SW 1271 (cell line): Measurements from ENCODE around the gene AGAP2.
"Not testable (repeated sequence)": the region's sequence is repeated elsewhere in the genome, so short reads cannot be mapped to it uniquely, and the experiment has no call there.

Experiments
- DNase-seq, 2 experiments: peaks; one replicate each; lab custom pipeline; 2025; lab: John Stamatoyannopoulos, UW

The AGAP2 gene

DNA sequence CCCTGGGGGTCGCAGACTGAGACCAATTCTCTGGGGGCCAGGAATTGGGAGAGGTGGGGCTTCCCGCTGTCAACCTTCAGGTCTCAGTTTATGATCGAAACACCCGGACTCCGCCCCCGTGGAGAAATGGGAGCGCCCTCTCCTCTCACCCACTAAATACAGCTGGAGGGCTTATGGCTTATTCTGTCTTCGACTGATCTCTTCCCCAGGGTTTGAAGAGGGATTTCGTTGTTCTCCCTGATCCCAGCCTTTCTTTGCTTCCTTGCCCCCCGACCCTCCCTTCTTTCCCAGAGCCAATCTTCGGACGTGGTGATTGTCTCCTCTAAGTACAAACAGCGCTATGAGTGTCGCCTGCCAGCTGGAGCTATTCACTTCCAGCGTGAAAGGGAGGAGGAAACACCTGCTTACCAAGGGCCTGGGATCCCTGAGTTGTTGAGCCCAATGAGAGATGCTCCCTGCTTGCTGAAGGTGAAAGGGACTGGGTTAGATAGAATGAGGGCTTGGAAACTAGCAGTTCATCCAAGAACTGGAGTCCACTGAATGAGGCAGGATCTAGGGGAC lies 44.0 kb downstream of the AGAP2 start:
- no peak for DNase-seq

DNA sequence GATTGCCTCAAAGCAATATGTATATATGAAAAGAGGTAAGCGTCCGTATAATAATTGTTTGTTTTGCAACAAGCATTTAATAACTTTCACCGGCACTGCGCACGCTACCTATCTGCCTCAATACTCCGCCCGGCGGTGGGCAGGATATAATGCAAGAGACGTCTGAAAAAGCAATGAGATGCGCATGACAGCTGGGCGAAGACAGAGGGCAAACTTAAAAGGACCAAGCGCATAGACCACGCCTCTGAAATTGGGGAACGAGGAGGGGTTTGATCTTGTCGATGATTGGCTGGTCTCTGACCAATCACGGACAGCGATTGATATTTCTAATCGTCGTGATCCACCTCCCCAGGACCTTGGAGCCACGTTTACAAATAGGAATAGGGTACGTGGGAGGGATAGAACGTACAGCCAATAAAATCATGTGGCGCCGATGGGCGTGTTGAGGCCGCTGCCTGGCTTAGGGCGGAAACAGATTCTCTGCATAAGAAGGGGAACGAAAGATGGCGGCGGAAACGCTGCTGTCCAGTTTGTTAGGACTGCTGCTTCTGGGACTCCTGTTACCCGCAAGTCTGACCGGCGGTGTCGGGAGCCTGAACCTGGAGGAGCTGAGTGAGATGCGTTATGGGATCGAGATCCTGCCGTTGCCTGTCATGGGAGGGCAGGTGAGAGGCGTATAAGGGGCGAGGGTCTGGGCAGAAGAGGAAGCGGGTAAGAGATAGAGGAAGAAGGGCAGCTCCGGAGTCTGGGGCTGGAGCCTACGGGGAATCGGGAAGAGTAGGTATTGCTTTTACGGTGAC lies 44.7 kb downstream of the AGAP2 start, which contains the start of gene OS9:
Gene OS9 (plus strand): TSS at position 474 of the 800 bp plus-strand sequence. CDS start 30 bp downstream, at position 504.
- peak; percentile 99 to 100 for DNase-seq

DNA sequence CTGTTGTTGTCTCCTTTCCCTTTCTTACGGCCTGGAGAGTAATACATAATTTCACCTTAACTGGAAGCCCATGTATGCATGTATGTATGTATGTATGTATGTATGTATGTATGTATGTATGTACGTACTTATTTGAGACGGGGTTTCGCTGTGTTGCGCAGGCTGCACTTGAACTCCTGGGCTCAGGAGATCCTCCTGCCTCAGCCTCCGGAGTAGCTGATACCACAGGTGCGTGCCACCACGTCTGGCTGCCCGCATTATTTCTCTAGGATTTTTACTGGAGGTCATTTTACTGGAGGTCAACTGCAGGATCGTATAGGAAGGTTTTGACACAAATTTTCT lies 45.3 kb downstream of the AGAP2 start:
- DNase-seq = no peak

DNA sequence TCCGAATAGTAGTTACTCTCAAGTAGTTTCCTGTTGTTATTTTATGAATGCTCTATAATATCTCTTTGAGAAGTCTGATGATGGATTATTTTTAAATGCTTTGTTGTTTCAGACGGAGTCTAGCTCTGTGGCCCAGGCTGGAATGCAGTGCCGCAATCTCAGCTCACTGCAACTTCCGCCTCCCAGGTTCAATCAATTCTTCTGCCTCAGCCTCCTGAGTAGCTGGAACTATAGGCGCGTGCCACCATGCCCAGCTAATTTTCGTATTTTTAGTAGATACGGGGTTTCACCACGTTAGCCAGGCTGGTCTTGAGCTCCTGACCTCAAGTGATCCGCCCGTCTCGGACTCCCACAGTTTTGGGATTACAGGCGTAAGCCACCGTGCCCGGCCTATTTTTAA lies 46.0 kb downstream of the AGAP2 start:
- no peak for DNase-seq

DNA sequence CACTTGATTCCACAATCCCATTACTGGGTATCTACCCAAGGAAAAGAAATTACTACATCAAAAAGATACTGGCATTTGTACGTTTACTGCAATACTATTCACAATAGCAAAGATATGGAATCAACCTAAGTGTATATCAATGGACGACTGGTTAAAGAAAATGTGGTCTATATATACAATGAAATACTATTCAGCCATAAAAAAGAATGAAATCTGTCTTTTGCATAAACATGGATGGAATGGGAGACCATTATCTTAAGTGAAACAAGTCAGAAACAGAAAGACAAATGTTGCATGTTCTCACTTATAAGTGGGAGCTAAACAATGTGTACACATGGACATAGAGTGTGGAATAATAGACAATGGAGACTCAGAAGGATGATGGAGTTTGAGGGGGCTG lies 49.6 kb downstream of the AGAP2 start:
- DNase-seq = no peak

DNA sequence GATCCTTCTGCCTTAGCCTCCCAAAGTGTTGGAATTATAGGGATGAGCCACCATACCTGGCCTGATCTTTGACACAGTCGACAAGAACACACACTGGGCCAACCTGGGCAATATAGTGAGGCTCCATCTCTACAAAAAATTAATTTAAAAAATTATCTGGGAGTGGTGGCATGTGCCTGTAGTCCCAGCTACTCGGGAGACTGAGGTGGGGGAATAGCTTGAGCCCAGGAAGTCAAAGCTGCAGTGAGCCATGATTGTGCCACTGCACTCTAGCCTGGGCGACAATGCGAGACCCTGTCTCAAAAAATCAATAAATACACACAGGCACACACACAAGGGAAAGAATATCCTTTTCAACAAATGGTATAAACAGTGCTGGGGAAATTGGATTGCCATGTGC lies 50.7 kb downstream of the AGAP2 start:
- DNase-seq = no peak

DNA sequence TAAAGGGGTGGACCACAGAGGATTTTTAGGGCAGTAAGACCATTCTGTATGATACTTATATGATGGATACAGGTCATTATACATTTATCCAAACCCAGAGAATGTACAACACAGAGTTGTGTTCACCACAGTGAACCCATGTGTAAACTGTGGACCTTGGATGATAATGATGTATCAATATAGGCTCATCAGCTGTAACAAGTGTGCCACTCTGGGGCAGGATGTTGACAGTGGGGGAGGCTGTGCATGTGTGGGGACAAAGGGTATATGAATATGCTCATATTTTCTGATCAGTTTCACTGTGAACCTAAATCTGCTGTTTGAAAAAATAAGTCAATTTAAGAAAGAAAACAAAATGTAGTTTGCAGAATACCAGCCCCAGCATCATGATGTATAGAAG lies 58.8 kb downstream of the AGAP2 start:
- no peak for DNase-seq

DNA sequence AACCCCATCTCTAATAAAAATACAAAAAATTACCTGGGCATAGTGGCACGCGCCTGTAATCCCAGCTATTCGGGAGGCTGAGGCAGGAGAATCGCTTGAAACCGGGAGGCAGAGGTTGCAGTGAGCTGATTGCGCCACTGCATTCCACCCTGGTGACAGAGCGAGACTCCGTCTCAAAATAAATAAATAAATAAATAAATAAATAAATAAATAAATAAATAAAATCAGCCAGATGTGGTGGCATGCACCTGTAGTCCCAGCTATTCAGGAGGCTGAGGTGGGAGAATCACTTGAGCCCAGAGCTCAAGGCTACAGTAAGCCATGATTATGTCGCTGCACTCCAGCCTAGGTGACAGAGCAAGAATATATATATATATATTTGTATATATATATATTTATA lies 60.6 kb downstream of the AGAP2 start:
- not testable (repeated sequence) for DNase-seq

DNA sequence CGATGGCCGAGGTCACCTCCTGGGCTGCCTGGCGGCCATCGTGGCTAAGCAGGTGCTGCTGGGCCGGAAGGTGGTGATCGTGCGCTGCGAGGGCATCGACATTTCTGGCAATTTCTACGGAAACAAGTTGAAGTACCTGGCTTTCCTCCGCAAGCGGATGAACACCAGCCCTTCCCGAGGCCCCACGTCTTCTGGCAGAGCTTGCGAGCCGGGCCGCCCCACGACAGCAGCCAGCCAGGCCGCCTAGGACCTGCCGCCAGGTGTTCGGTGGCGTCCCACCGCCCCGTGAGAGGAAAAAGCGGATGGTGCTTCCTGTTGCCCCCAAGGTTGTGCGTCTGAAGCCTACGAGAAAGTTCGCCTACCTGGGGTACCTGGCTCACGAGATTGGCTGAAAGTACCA lies 63.9 kb downstream of the AGAP2 start:
- no peak for DNase-seq
